Stimulated activated CD8-positive, alpha-beta memory T cell treated with anti-CD3 and anti-CD28 coated beads, Interleukin-15, amount 100 ng/mL, for 1 hour (primary cell): ENCODE results near the gene TMEM50A.
"Not testable (repeated sequence)": the region's sequence is repeated elsewhere in the genome, so short reads cannot be mapped to it uniquely, and the experiment has no call there.

Experiments used
- DNase-seq: peaks from one replicate; pipeline ENCODE4 v3.0.0-alpha.2; 2020; ENCODE audit warnings: low read depth

Gene TMEM50A

DNA sequence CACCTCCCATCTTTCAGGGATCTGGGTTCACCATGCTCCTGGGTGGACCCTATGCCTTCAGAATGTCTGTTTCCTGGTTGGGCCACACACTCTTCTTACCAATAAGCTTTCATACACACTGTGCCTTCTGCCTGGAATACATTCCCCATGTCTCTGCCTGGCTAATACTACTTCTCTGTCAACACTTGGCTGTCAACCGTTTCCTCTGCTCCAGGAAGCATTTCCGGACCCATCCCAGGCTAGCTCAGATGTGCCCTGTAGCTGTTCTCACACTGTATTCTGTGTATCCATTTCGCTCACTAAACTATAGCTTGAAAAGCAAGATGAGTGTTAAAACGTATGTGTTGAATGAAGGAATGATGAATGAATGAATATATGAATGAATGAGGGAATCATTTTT lies 49.0 kb downstream of the TMEM50A start:
- DNase-seq = not testable (repeated sequence)

DNA sequence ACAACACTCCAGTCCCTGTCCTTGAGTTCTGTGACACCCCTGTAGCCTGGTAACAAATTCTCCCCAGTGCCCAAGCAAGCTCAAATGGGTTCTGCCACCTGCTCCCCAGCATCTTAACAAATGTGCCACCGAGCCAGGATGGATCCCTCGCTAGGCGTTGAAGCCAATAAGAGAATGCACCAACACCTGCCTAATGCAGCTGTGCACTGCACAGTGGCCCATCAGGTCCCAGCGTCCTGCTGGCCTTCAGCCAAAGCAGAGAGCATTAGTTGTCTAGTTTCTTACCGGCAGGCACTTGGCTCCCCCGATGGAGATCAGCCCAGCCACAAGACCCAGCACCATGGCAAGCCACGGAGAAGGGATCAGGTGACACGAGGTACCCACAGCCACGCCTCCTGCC lies 50.6 kb downstream of the TMEM50A start:
- not testable (repeated sequence) for DNase-seq

DNA sequence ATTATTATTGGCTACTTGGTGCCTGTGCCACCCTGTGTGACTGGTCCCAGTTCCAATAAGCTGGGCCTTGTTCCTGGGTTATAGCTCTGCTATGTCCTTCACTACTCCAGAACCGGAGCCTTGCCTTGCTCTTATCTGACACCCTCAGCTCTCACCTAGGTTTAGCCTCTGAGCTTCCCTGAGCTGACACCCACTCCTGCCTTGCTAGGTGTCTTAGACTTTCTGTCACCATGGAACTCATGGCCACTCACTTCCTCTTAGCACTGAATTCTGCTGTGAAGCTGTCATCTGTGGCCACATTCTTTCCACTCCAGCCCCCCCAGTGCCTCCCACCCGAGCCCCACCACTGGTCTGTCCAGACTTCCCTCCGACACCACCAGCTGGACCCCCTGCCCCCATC lies 51.6 kb downstream of the TMEM50A start:
- DNase-seq = not testable (repeated sequence)

DNA sequence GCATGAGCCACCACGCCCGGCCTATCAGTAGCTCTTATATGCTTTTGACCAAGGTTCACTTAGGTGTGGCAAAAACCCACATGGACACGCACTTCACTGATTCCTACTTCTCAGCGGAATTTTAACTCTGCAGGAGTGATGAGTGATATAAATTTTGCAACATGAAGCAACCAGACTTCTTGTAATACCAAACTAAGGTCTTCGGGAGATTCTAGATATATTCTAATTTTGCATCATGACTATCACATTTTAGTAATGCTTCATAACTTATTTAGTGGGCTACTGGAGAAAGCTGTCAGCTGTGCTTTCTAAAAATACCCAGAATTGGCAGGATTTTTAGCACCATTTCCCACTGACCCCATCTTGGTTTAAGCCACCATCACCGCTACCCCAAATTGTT lies 54.7 kb downstream of the TMEM50A start:
- no peak for DNase-seq

DNA sequence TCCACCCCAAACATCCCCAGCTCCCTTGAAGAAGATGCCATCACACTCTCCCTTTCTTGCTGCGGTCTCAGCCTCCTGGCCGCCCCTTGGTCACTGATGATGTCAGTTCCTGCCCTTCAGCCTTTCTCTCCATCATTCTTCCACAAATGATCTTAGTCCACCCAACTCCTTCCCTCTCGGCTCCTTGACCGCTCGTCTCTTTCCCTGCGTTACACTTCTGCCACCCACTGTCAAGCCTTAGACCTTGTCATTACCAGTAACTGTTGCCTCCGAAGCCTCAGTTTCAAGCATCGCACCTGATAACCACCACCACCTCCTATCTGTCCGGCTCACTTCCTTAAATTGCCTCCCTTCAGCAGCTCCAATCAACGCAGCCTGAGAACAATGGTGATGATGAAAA lies 59.4 kb downstream of the TMEM50A start:
- not testable (repeated sequence) for DNase-seq

DNA sequence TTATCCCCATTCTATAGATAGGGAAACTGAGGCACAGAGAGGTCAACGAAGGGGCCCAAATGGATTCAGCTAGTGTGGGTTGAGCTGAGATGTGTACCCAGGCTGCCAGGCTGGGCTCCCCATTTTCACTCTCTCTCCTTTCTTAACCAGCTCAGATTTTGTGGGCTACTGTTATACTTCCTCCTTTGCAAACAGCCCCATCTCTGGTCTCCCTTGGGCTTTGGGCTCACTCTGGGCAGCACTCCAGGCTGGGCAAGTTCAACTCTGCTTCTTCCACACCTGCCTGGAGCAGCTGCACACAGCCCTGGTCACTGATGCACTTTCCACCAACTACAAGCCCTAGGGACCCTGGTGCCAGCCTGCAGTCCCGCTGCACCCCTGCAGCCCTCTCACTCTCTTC lies 59.9 kb downstream of the TMEM50A start:
- DNase-seq = not testable (repeated sequence)

DNA sequence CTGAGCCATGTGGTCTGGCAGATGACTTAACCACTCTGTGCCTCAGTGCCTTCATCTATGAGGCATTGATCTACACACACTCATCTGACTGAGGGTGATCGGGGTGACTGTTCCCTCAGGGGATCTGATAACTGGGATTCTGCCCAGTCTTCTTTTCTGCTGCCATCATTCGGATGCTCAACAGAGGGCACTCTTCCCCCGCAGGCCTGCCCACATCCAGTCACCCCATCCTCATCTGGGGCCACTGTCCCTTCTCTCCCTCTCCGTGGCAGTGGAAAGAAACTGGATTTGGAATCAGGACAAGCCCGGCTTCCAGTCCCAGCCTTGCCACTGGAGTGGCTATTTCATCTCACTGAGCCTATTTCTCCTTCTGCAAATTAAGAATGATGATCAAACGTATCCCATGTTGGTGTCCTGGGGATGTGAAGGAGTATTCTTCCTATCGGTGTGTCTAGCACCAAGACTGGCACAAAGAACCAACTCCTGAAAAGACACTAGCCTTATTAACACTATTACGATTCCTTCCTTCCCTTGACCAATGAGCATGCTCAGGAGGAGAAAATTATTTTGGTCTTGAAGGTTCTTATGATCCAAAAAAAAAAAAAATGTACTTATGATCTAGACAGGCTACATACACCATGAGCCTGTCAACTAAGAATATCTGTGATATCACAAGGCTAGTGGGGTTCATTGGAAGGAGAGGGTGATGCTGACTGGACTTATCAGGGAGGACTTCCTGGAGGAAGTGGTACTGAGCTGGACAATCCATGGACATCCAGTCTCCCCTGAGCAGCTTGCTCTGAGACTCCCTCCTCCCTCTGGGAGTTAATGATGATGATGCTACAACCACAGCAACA lies 65.0 kb downstream of the TMEM50A start:
- DNase-seq = not testable (repeated sequence)

DNA sequence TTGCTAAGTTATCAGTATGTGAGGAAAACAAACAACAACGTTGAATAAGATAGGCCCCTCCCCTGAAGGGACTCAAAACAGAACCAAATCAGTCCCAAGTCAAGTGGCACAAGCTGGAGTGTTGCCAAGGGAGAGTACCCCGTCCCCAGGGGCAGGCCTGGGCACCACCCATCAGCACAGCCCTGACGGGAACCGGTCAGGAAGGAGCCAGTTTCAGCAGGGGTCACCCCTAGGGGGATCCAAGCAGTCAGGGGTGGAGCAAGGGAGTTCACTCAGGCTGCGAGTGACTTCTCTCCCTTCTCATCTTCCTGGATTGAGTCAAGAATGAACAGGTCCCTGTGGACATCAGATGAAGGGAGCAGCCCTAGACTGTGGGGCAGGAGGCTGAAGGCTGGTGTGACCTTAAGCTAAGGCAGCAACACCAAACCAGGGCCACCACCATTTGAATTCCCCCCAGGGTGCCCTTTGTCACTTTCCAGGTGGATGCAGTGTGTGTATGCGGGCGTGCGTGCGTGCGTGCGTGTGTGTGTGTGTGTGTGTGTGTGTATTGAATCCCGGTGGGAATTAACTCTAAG lies 67.7 kb downstream of the TMEM50A start:
- DNase-seq = not testable (repeated sequence)

DNA sequence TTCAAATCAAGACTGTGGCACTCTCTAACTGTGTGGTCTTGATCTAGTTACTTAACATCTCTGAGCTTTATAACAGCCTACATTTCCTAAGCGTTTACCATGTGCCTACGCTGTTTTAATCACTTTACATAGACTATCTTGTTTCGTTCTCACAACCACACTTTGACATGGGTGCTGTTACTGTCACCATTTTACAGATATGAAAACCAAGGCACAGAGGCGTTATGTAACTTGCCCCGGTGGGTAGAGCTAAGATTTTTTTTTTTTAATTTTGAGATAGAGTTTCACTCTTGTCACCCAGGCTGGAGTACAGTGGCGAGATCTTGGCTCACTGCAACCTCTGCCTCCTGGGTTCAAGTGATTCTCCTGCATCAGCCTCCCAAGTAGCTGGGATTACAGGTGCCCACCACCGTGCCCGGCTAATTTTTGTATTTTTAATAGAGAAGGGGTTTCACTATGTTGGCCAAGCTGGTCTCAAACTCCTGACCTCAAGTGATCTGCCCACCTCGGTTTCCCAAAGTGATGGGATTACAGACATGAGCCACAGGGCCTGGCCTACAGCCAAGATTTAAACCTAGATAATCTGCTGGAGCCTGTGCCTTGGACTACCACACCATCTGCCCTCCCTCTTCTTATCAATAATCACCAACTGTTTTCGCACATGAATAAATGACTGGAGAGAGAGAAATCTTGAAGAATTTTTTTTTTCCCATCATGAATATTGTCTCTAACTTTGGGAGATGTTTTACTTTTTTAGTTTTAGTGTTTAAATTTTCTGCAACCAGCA lies 71.7 kb downstream of the TMEM50A start:
- not testable (repeated sequence) for DNase-seq
